GM19463 (cell line): ENCODE results near the gene SP9.
"Not testable (repeated sequence)": the region's sequence is repeated elsewhere in the genome, so short reads cannot be mapped to it uniquely, and the experiment has no call there.

Experiments
- ATAC-seq: cut with Tn5 transposase; IDR thresholded peaks from one replicate; pipeline ENCODE4 v1.9.1; 2021; ENCODE audit warnings: mild to moderate bottlenecking, moderate library complexity; ENCODE audit not compliant: unreplicated experiment

Gene SP9

GRCh38 chr2:174344716-174345461 is 10.1 kb downstream of the SP9 start:
- no peak for ATAC-seq

GRCh38 chr2:174350018-174350417 is 15.3 kb downstream of the SP9 start:
- ATAC-seq: no peak

- no peak for ATAC-seq
Measured at GRCh38 chr2:174350593-174351181, 15.9 kb downstream of the SP9 start.

DNA sequence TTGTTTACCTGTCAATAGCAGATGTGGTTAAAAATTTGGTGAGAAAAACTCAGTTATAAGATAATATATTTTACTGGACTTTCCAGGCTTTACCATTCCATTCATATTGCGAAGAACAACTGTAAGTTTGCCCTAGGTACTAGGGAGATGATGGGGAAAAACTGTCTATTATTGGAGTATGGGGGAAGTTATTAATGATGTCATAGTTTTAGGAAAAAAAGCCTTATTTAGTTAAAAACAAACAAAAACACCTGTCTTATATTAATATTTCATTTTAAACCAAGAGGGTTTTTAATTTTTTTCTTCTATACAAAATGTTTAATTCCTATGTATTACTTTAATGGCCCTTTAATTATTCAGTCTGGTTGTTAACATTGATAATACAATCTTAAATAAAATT is 18.2 kb downstream of the SP9 start:
- no peak for ATAC-seq

DNA sequence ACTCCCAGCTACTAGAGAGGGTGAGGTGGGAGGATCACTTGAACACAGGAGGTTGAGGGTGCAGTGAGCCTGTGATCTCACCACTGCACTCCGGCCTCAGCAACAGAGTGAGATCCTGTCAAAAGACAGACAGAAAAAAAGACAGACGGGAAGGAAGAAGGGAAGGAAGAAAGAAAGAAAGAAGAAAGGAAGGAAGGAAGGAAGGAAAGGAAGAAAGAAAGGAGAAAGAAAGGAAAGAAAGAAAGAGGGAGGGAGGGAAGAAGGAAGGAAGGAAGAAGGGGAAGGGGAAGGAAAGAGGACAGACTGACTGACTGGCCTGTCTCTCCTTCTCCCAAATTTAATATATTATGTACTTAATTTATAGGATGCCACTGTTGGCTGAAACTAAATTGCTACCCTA is 21.6 kb downstream of the SP9 start:
- no peak for ATAC-seq

- ATAC-seq: not testable (repeated sequence)
Measured at GRCh38 chr2:174359663-174360062, 24.9 kb downstream of the SP9 start.

DNA sequence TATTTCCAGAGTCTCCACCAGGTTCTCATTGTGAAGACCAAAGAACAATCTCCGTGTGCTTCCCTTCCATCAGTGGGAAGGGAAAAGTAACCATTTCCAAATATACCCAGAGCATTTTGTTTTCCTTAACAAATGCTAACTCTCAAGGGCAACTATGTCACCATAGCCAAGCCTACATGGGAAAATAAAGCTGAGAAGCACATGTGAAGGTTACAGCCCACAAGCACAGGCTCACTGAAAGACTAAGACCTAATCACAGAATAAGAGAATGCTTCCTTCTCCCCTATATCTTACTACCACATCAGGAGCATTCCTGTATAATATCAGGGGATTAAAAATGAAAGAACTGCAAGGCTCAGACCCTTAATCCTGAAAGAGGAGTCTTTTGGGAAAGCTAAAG is 28.2 kb downstream of the SP9 start:
- no peak for ATAC-seq

GRCh38 chr2:174363492-174364225 is 28.9 kb downstream of the SP9 start:
- not testable (repeated sequence) for ATAC-seq

GRCh38 chr2:174364628-174365027 is 29.9 kb downstream of the SP9 start:
- ATAC-seq: no peak

- ATAC-seq: no peak
Measured at GRCh38 chr2:174365571-174365970, 30.8 kb downstream of the SP9 start.

DNA sequence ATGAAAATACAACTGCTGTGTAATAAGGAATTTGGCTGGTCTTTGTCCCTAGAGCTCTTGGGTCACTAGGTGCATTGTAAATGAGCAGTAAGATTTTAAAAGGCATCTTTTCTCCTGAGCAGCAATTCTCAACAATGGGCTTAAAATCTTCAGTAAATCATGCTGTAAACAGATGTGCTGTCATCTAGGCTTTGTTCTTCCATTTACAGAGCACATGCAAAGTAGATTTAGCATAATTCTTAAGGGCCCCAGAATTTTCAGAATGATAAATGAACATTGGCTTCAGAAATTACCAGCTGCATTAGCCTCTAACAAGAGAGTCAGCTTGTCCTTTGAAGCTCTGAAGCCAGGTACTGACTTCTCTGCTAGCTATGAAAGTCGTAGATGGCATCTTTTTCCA is 33.9 kb downstream of the SP9 start:
- ATAC-seq: no peak

GRCh38 chr2:174376967-174377366 is 42.2 kb downstream of the SP9 start:
- no peak for ATAC-seq

DNA sequence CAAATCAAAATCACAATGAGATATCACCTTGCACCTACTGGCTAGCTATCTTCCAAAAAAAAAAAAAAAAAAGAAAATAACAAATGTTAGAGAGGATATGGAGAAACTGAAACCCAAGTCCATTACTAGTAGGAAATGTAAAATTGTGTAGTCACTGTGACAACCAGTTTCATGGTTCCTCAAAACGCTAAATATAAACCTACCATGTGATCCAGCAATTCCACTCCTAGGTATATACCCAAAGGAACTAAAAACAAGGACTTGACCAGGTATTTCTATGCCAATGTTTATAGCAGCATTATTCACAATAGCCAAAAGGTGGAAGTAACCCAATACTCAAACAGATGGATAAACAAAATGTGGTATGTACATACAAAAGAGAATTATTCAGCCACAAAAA is 49.0 kb downstream of the SP9 start:
- no peak for ATAC-seq

- no peak for ATAC-seq
Measured at GRCh38 chr2:174385201-174385600, 50.4 kb downstream of the SP9 start.
